GM19372 (cell line): Measurements from ENCODE around the gene DTX3.
A peak's percentile ranks its signal among the peaks of the same experiment; 100 is the strongest.
"Not testable (repeated sequence)": the region's sequence is repeated elsewhere in the genome, so short reads cannot be mapped to it uniquely, and the experiment has no call there.

Experiments used
- ATAC-seq: cut with Tn5 transposase; IDR thresholded peaks from one replicate; pipeline ENCODE4 v1.9.1; 2021; ENCODE audit warnings: mild to moderate bottlenecking, low read depth, moderate library complexity; ENCODE audit not compliant: unreplicated experiment

Gene DTX3

GRCh38 chr12:57604454-57604991 is at the start of gene DTX3:
TSS of gene DTX3 (plus strand) at chr12:57604824. CDS start at chr12:57606518, 1,694 bp downstream.
- ATAC-seq: peak; percentile 66

- ATAC-seq: no peak
These were observed 49.7 kb upstream of the DTX3 start for GRCh38 chr12:57554897-57555296.

- no peak for ATAC-seq
These were observed 45.8 kb upstream of the DTX3 start for GRCh38 chr12:57558864-57559263.

- ATAC-seq: no peak
These were observed 44.1 kb upstream of the DTX3 start for GRCh38 chr12:57560516-57560915.

GRCh38 chr12:57561117-57561516 is 43.5 kb upstream of the DTX3 start:
- ATAC-seq: not testable (repeated sequence)

- ATAC-seq: no peak
These were observed 41.3 kb upstream of the DTX3 start for GRCh38 chr12:57563358-57563757.

- ATAC-seq: no peak
These were observed 40.4 kb upstream of the DTX3 start for GRCh38 chr12:57564178-57564740.

GRCh38 chr12:57568838-57569237 is 35.8 kb upstream of the DTX3 start:
- no peak for ATAC-seq

- ATAC-seq: no peak
These were observed 34.8 kb upstream of the DTX3 start for GRCh38 chr12:57569858-57570257.

GRCh38 chr12:57570438-57570837 is 34.2 kb upstream of the DTX3 start:
- ATAC-seq: not testable (repeated sequence)

- no peak for ATAC-seq
These were observed 32.5 kb upstream of the DTX3 start for GRCh38 chr12:57571926-57572762.

GRCh38 chr12:57574795-57575194 is 29.8 kb upstream of the DTX3 start:
- ATAC-seq: no peak

GRCh38 chr12:57575771-57576612 is 28.6 kb upstream of the DTX3 start:
- ATAC-seq: no peak

GRCh38 chr12:57576613-57577160 is 27.9 kb upstream of the DTX3 start:
- ATAC-seq: no peak

- ATAC-seq: no peak
These were observed 26.5 kb upstream of the DTX3 start for GRCh38 chr12:57577981-57578758.

- ATAC-seq: no peak
These were observed 25.6 kb upstream of the DTX3 start for GRCh38 chr12:57579011-57579410.

GRCh38 chr12:57579677-57580465 is 24.8 kb upstream of the DTX3 start:
- ATAC-seq: no peak

GRCh38 chr12:57580466-57580795 is 24.2 kb upstream of the DTX3 start:
- ATAC-seq: no peak

GRCh38 chr12:57581802-57582201 is 22.8 kb upstream of the DTX3 start:
- no peak for ATAC-seq
